Measurements from ENCODE around the gene KRT20. TPM values are rescaled to one million over a fixed set of nuclear protein-coding genes. Genes with fewer than 3 reads are reported as not detected.

The KRT20 gene
- total RNA-seq, 1 experiment from 2014 or later = not detected

GRCh38 chr17:40866838-40867237, 18.2 kb downstream of the KRT20 start, which contains the start of gene KRT12:
TSS of gene KRT12 (minus strand) at chr17:40867223. CDS start at chr17:40867186, 37 bp downstream.
- H3K36me3 ChIP-seq (ENCODE audit: low read depth) = no peaks in the 10 kb centered on the region
- no peak within 1 kb of the TSS for H2AFZ ChIP-seq
- H3K9me2 ChIP-seq (ENCODE audit: insufficient read depth) = no peaks in the 10 kb centered on the region; the same call in 1 of the 2 replicates
- no peaks in the 10 kb centered on the region for H3K9me3 ChIP-seq (ENCODE audit: insufficient read depth, low read depth)
- CTCF ChIA-PET = interaction anchor here (0.5 kb wide), 1 partner anchor 70 kb away, joined by 4 read pairs; no protein-coding TSS in a partner anchor
- BruUV-seq (replicated peaks) = no TSS peak
- POLR2A ChIA-PET (ENCODE audit: unreplicated experiment) = interaction anchor here (0.5 kb wide), 1 partner anchor 218 kb away, joined by 5 read pairs; no protein-coding TSS in a partner anchor
- TF ChIP-seq, protein P1, sequence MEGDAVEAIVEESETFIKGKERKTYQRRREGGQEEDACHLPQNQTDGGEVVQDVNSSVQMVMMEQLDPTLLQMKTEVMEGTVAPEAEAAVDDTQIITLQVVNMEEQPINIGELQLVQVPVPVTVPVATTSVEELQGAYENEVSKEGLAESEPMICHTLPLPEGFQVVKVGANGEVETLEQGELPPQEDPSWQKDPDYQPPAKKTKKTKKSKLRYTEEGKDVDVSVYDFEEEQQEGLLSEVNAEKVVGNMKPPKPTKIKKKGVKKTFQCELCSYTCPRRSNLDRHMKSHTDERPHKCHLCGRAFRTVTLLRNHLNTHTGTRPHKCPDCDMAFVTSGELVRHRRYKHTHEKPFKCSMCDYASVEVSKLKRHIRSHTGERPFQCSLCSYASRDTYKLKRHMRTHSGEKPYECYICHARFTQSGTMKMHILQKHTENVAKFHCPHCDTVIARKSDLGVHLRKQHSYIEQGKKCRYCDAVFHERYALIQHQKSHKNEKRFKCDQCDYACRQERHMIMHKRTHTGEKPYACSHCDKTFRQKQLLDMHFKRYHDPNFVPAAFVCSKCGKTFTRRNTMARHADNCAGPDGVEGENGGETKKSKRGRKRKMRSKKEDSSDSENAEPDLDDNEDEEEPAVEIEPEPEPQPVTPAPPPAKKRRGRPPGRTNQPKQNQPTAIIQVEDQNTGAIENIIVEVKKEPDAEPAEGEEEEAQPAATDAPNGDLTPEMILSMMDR (conservative IDR thresholded peaks at IDR 0.05) = no peak
- TF ChIP-seq EZH2 (IDR thresholded peaks at IDR 0.05; ENCODE audit: low read depth) = no peak
- no peaks in the 10 kb centered on the region for H3F3A ChIP-seq (ENCODE audit: insufficient read depth, low read depth)
- no peaks in the 10 kb centered on the region for H4K20me1 ChIP-seq (ENCODE audit: insufficient read depth)
- intact Hi-C loops (cut with micrococcal nuclease; ENCODE audit: unreplicated experiment) = no loop called here
- no peaks in the 10 kb centered on the region for H3K79me2 ChIP-seq (ENCODE audit: low read depth)
- no peak within 1 kb of the TSS for H3K4me3 ChIP-seq
- no peak for DNase-seq
- no peak within 1 kb of the TSS for H3K27ac ChIP-seq
- no peaks in the 10 kb centered on the region for H3K27me3 ChIP-seq (ENCODE audit: insufficient read depth, low read depth)
- no peaks in the 10 kb centered on the region for H3K4me1 ChIP-seq (replicated peaks; ENCODE audit: insufficient read depth)
- no peak within 1 kb of the TSS for H3K4me2 ChIP-seq

GRCh38 chr17:40864661-40865390, 20.2 kb downstream of the KRT20 start:
- no TSS peak for BruUV-seq (replicated peaks)
- POLR2A ChIA-PET (ENCODE audit: unreplicated experiment) = no interaction called here

GRCh38 chr17:40862985-40863733, 21.9 kb downstream of the KRT20 start:
- Histone ChIP-seq H3K27ac (no peak overlapping the region), H3F3A (ENCODE audit: insufficient read depth, low read depth) (no peaks in the 10 kb centered on the region), H3K4me1 (replicated peaks; ENCODE audit: insufficient read depth) (no peaks in the 10 kb centered on the region), H3K4me2 (no peak overlapping the region), H3K79me2 (ENCODE audit: low read depth) (no peaks in the 10 kb centered on the region), H2AFZ (no peak overlapping the region), H3K36me3 (ENCODE audit: low read depth) (no peaks in the 10 kb centered on the region), H3K4me3 (no peak overlapping the region), H3K9me2 (ENCODE audit: insufficient read depth) (no peaks in the 10 kb centered on the region), H3K27me3 (ENCODE audit: insufficient read depth, low read depth) (no peaks in the 10 kb centered on the region), H3K9me3 (ENCODE audit: insufficient read depth, low read depth) (no peaks in the 10 kb centered on the region), H4K20me1 (ENCODE audit: insufficient read depth) (no peaks in the 10 kb centered on the region)
- TF ChIP-seq EZH2 (IDR thresholded peaks at IDR 0.05; ENCODE audit: low read depth) = no peak
- TF ChIP-seq, protein P1 (conservative IDR thresholded peaks at IDR 0.05) = no peak
- no TSS peak for BruUV-seq (replicated peaks)
- intact Hi-C loops (cut with micrococcal nuclease; ENCODE audit: unreplicated experiment) = no loop called here
- no peak for DNase-seq
- POLR2A ChIA-PET (ENCODE audit: unreplicated experiment) = no interaction called here
- CTCF ChIA-PET = interaction anchor here (0.6 kb wide), 1 partner anchor 43 kb away, joined by 9 read pairs; no protein-coding TSS in a partner anchor

More at GRCh38 chr17:40864661-40865390, 20.2 kb downstream of the KRT20 start:
- H3K36me3 ChIP-seq (ENCODE audit: low read depth) = no peaks in the 10 kb centered on the region
- DNase-seq = no peak
- no peaks in the 10 kb centered on the region for H3K4me1 ChIP-seq (replicated peaks; ENCODE audit: insufficient read depth)
- H3F3A ChIP-seq (ENCODE audit: insufficient read depth, low read depth) = no peaks in the 10 kb centered on the region
- intact Hi-C loops (cut with micrococcal nuclease; ENCODE audit: unreplicated experiment) = no loop called here
- TF ChIP-seq EZH2 (IDR thresholded peaks at IDR 0.05; ENCODE audit: low read depth) = no peak
- TF ChIP-seq, protein P1 (conservative IDR thresholded peaks at IDR 0.05) = no peak
- no peaks in the 10 kb centered on the region for H3K9me2 ChIP-seq (ENCODE audit: insufficient read depth)
- no peak overlapping the region for H3K27ac ChIP-seq
- no peaks in the 10 kb centered on the region for H3K79me2 ChIP-seq (ENCODE audit: low read depth)
- no peak overlapping the region for H3K4me3 ChIP-seq
- CTCF ChIA-PET = interaction anchor here (0.9 kb wide), 1 partner anchor 42 kb away, joined by 4 read pairs; no protein-coding TSS in a partner anchor
- H3K4me2 ChIP-seq = no peak overlapping the region
- no peaks in the 10 kb centered on the region for H4K20me1 ChIP-seq (ENCODE audit: insufficient read depth)
- no peaks in the 10 kb centered on the region for H3K27me3 ChIP-seq (ENCODE audit: insufficient read depth, low read depth)
- H2AFZ ChIP-seq = no peak overlapping the region
- H3K9me3 ChIP-seq (ENCODE audit: insufficient read depth, low read depth) = no peaks in the 10 kb centered on the region

All from PC-9 (cell line).